Measurements from ENCODE around the gene TESMIN.

The TESMIN gene

GRCh38 chr11:68680541-68681231, 70.6 kb downstream of the TESMIN start:
- DNase-seq, result no peak

- no peak for DNase-seq
Measured at GRCh38 chr11:68678031-68678441, 73.3 kb downstream of the TESMIN start.

GRCh38 chr11:68677432-68677831, 73.9 kb downstream of the TESMIN start:
- no peak for DNase-seq

GRCh38 chr11:68674461-68674860, 76.9 kb downstream of the TESMIN start:
- no peak for DNase-seq

- no peak for DNase-seq
Measured at GRCh38 chr11:68673991-68674390, 77.3 kb downstream of the TESMIN start.

GRCh38 chr11:68673306-68673945, 77.9 kb downstream of the TESMIN start:
- DNase-seq, result no peak

GRCh38 chr11:68670208-68670992, 80.9 kb downstream of the TESMIN start:
- DNase-seq, result no peak

- no peak for DNase-seq
Measured at GRCh38 chr11:68669301-68670090, 81.8 kb downstream of the TESMIN start.

GRCh38 chr11:68667511-68668500, 83.5 kb downstream of the TESMIN start:
- no peak for DNase-seq

- no peak for DNase-seq
Measured at GRCh38 chr11:68666849-68667248, 84.5 kb downstream of the TESMIN start.

GRCh38 chr11:68665436-68665835, 85.9 kb downstream of the TESMIN start:
- DNase-seq, result no peak

GRCh38 chr11:68664906-68665305, 86.4 kb downstream of the TESMIN start:
- no peak for DNase-seq

GRCh38 chr11:68664141-68664540, 87.2 kb downstream of the TESMIN start:
- DNase-seq, result no peak

GRCh38 chr11:68663482-68664010, 87.8 kb downstream of the TESMIN start:
- DNase-seq, result no peak

- no peak for DNase-seq
Measured at GRCh38 chr11:68661697-68662603, 89.4 kb downstream of the TESMIN start.

GRCh38 chr11:68661014-68661413, 90.3 kb downstream of the TESMIN start:
- no peak for DNase-seq

GRCh38 chr11:68660066-68660810, 91.1 kb downstream of the TESMIN start:
- DNase-seq, result no peak

- DNase-seq, result no peak
Measured at GRCh38 chr11:68659158-68659921, 92.0 kb downstream of the TESMIN start.

- no peak for DNase-seq
Measured at GRCh38 chr11:68658661-68659060, 92.7 kb downstream of the TESMIN start.
